NB4 (cell line): ENCODE measurements around the gene ENPEP.

Source experiments
- DNase-seq: peaks from one replicate; pipeline ENCODE4 v3.0.0; 2010; ENCODE audit warnings: low read depth
- H3K4me3 ChIP-seq: one replicate; pipeline ENCODE4 v1.5.1; 2011; ENCODE audit warnings: mild to moderate bottlenecking, low read depth, low read length, moderate library complexity
- MYC ChIP-seq: IDR thresholded peaks from 2 replicates; pipeline ENCODE4 v1.6.1; 2011; ENCODE audit warnings: low read depth, low read length
- POLR2A ChIP-seq: IDR thresholded peaks from 2 replicates; pipeline ENCODE4 v1.6.1; 2011; ENCODE audit warnings: mild to moderate bottlenecking; ENCODE audit not compliant: insufficient read length; ENCODE audit errors: extremely low read depth
- TF ChIP-seq, protein P1 (sequence below): IDR thresholded peaks from 2 replicates; pipeline ENCODE4 v1.6.1; 2011; ENCODE audit warnings: low read depth, low read length
- TF ChIP-seq, protein P2 (sequence below): IDR thresholded peaks from one replicate; pipeline ENCODE4 v1.5.1; 2012; ENCODE audit warnings: low read depth, low read length

ENPEP gene

DNA sequence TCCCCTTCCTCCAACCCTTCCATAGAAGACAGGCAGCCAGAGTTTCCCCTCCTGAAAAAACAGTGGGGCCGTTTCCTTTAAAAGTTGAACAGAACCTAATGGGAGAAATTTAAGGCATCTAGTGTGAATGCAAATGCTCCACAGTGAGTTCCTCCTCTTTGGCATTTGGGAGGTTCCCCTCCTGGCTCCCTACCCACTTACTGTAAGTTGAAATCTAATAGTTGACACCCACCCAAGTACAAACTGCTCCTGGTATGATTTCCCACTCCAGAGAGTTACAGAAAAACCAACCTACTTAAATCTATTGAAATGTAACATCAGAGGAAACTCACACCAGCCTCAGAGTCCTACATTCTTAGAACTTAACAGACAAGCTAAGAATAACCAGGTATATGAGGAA, 17.6 kb downstream of the ENPEP start:
- H3K4me3 ChIP-seq = no peak overlapping the region
- no peak for TF ChIP-seq POLR2A
- DNase-seq = no peak

DNA sequence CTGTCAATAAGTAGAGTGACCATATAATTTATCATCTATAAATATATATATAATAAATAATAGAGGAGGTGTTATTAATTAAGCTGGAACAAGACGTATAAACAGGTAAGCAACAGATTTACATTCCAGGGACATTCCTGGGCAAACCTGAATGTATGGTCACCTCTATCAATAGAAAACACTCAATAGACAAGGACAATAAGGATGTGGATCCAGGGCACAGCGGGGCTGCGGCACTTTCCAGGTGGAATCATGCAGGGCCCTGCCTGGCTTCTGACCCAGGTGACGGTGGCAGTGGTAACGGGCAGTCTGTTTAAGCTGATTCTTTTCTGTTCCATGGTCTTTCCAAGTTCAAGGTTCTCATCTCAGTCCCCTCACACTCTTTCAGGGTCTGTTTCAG, 22.5 kb downstream of the ENPEP start:
- DNase-seq = no peak
- H3K4me3 ChIP-seq = no peak overlapping the region

DNA sequence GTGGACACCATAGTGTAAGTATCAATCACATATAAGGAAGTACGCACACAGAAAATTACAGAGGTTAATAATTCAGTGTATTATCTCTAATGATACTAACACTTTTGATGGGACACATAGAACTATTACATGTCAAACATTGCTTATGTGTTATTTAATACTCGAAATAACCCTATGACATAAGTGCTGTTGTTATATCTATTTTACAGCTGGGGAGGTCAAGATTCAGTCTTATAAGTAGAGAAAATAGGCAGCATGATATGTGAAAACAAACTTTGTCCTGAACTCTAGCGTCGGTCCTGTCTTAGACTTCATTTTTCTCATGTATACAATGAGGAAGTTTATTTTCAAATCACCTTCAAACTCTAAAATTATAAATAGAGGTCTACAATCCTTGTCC, 23.2 kb downstream of the ENPEP start:
- DNase-seq = no peak
- H3K4me3 ChIP-seq = no peak overlapping the region
- TF ChIP-seq POLR2A = no peak
- no peak for TF ChIP-seq MYC
- TF ChIP-seq, protein P1, sequence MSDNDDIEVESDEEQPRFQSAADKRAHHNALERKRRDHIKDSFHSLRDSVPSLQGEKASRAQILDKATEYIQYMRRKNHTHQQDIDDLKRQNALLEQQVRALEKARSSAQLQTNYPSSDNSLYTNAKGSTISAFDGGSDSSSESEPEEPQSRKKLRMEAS = no peak
- TF ChIP-seq, protein P2, sequence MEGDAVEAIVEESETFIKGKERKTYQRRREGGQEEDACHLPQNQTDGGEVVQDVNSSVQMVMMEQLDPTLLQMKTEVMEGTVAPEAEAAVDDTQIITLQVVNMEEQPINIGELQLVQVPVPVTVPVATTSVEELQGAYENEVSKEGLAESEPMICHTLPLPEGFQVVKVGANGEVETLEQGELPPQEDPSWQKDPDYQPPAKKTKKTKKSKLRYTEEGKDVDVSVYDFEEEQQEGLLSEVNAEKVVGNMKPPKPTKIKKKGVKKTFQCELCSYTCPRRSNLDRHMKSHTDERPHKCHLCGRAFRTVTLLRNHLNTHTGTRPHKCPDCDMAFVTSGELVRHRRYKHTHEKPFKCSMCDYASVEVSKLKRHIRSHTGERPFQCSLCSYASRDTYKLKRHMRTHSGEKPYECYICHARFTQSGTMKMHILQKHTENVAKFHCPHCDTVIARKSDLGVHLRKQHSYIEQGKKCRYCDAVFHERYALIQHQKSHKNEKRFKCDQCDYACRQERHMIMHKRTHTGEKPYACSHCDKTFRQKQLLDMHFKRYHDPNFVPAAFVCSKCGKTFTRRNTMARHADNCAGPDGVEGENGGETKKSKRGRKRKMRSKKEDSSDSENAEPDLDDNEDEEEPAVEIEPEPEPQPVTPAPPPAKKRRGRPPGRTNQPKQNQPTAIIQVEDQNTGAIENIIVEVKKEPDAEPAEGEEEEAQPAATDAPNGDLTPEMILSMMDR = no peak

More for the DNA sequence above, 22.5 kb downstream of the ENPEP start:
- TF ChIP-seq, protein P2 = no peak
- no peak for TF ChIP-seq POLR2A
- TF ChIP-seq, protein P1 = no peak
- TF ChIP-seq MYC = no peak

DNA sequence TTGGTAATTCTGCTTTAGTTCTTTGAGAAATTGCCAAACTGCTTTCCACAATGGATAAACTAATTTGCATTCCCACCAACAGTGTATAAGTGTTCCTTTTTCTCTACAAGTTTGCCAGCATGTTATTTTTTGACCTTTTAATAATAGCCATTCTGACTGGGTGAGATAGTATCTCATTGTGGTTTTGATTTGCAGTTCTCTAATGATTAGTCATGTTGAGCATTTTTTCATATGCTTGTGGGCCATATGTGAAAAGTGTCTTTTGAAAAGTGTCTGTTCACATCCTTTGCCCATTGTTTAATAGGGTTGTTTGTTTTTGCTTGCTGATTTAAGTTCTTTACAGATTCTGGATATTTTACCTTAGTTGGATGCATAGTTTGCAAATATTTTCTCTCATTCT, 25.9 kb downstream of the ENPEP start:
- no peak overlapping the region for H3K4me3 ChIP-seq
- DNase-seq = no peak
- TF ChIP-seq POLR2A (no peak), MYC (no peak)
- TF ChIP-seq, protein P2 = no peak
- TF ChIP-seq, protein P1 = no peak

DNA sequence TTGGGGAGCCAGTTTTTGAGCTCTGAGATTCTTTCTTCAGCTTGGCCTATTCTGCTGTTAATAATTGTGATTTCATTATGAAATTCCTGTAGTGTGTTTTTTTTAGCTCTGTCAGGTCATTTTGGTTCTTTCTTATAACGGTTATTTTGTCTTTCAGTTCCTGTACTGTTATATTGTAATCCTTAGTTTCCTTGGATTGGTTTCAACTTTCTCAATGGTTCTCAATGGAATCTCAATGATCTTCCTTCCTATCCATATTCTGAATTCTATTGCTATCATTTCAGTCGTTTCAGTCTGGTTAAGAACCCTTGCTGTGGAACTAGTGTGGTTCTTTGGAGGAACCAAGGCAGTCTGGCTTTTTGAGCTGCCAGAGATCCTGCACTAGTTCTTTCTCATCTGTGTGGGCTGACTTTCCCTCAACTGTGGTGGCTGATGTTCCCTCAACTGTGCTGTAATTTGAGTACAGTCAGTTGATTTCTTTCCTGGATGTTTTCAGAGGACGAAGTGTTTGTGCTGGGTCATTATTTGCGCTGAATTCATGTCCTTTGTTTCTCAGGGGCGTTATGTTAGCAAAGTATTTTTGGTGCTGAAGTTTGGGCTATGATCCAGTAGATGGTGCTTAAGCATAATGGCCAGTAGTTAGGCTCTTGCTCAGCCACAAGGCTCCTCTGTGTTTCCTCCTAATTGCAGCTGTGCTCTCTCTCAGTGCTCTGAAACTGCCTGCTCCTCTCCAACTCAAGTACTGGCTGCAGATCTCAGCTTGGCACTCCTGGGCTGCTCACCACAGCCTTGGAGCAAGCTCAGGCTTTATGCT, 27.5 kb downstream of the ENPEP start:
- DNase-seq = peak; percentile 4
- no peak overlapping the region for H3K4me3 ChIP-seq
- TF ChIP-seq POLR2A = no peak
- TF ChIP-seq, protein P1 = no peak

DNA sequence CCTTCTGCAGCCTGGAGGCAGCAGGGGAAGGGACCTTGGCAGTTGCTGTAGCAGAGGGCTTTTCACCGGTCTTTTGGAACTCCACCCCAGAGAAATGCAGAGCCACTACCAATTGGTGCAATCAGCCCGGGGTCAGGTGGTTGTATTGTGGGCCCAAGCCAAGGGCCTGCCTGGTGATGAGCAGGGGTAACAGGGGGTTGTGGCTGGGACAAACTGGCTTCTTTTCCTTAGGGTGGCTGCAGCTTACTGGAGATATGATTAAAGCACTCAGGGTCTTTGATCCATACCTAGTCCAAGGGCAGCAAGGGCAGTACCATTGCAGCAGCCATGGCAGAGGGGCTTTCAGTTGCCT, 28.1 kb downstream of the ENPEP start:
- no peak for DNase-seq
- TF ChIP-seq POLR2A = no peak
- TF ChIP-seq, protein P2 = no peak
- TF ChIP-seq MYC = no peak
- TF ChIP-seq, protein P1 = no peak
- no peak overlapping the region for H3K4me3 ChIP-seq

DNA sequence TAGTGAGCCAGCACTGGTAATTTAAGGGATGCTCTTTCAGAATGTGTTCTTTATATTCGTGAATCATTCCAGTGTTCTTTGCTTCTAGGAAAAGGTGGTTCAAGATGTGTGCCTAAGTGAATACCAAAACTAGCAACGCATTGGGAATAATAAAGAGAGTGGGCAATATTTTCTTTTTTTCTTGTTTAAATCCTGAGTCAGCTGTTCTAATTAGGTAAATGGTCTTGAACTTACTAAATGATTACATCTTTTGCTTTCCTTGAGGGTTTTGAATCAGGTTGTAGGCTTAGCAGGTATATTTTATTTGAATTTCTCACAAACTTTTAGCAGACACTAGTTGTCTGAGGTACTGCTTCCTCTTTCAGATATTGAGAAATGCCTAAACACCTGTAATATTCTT, 29.5 kb downstream of the ENPEP start:
- H3K4me3 ChIP-seq = no peak overlapping the region
- TF ChIP-seq, protein P1 = no peak
- TF ChIP-seq POLR2A = no peak
- TF ChIP-seq, protein P2 = no peak
- DNase-seq = no peak
